GM21576 (cell line): ENCODE measurements around the gene APLNR.

Experiments
- ATAC-seq: cut with Tn5 transposase; IDR thresholded peaks from one replicate; pipeline ENCODE4 v1.9.1; 2021; ENCODE audit warnings: mild to moderate bottlenecking, moderate library complexity; ENCODE audit not compliant: unreplicated experiment

Gene APLNR

GRCh38 chr11:57219021-57219627 is 17.9 kb downstream of the APLNR start:
- ATAC-seq, result no peak

GRCh38 chr11:57217053-57217452 is 20.0 kb downstream of the APLNR start:
- ATAC-seq, result no peak

GRCh38 chr11:57216463-57216862 is 20.6 kb downstream of the APLNR start:
- no peak for ATAC-seq

- no peak for ATAC-seq
Measured at GRCh38 chr11:57214494-57214893, 22.6 kb downstream of the APLNR start.

- no peak for ATAC-seq
Measured at GRCh38 chr11:57214098-57214417, 23.0 kb downstream of the APLNR start.

GRCh38 chr11:57213342-57214097 is 23.5 kb downstream of the APLNR start:
- ATAC-seq, result no peak

- ATAC-seq, result no peak
Measured at GRCh38 chr11:57210781-57211180, 26.3 kb downstream of the APLNR start.

- no peak for ATAC-seq
Measured at GRCh38 chr11:57207168-57207567, 29.9 kb downstream of the APLNR start.

GRCh38 chr11:57205041-57205641 is 31.9 kb downstream of the APLNR start:
- no peak for ATAC-seq

GRCh38 chr11:57203882-57204480 is 33.1 kb downstream of the APLNR start:
- no peak for ATAC-seq

GRCh38 chr11:57203359-57203758 is 33.7 kb downstream of the APLNR start:
- no peak for ATAC-seq

- no peak for ATAC-seq
Measured at GRCh38 chr11:57202281-57202680, 34.8 kb downstream of the APLNR start.

GRCh38 chr11:57200917-57201316 is 36.1 kb downstream of the APLNR start:
- no peak for ATAC-seq

GRCh38 chr11:57199330-57199729 is 37.7 kb downstream of the APLNR start:
- ATAC-seq, result no peak

GRCh38 chr11:57197762-57198161 is 39.3 kb downstream of the APLNR start:
- ATAC-seq, result no peak

- ATAC-seq, result no peak
Measured at GRCh38 chr11:57196596-57196995, 40.5 kb downstream of the APLNR start.

GRCh38 chr11:57192316-57192715 is 44.7 kb downstream of the APLNR start:
- ATAC-seq, result no peak

- ATAC-seq, result no peak
Measured at GRCh38 chr11:57191311-57192219, 45.5 kb downstream of the APLNR start.

- ATAC-seq, result no peak
Measured at GRCh38 chr11:57190548-57190947, 46.5 kb downstream of the APLNR start.
